Gastroesophageal sphincter (tissue), 3 donors: ENCODE measurements around the gene UBXN10.
"Not testable (repeated sequence)": the region's sequence is repeated elsewhere in the genome, so short reads cannot be mapped to it uniquely, and the experiment has no call there.

Experiments used
- POLR2A ChIP-seq, 2 donors: fragments of 450-650 bp; IDR thresholded peaks; one replicate each; pipeline ENCODE4 v1.6.1; 2017; ENCODE audit warnings: antibody characterized with exemption in 2 of 2, mild to moderate bottlenecking in 2 of 2, moderate library complexity in 1 of 2
- POLR2AphosphoS5 ChIP-seq: sonication (generic); formaldehyde crosslinking; IDR thresholded peaks from one replicate; pipeline ENCODE4 v1.6.1; 2017; ENCODE audit warnings: antibody characterized with exemption
- TF ChIP-seq, protein P1 (sequence below), 4 experiments: fragments of 200-600 bp in 2 of 4; fragments of 450-650 bp in 2 of 4; sonication (generic) in 1 of 4; IDR thresholded peaks; one replicate each; pipeline ENCODE4 v1.5.1; 2017 to 2019; ENCODE audit warnings: antibody characterized with exemption in 4 of 4, mild to moderate bottlenecking in 2 of 4, moderate library complexity in 2 of 4

DNA sequence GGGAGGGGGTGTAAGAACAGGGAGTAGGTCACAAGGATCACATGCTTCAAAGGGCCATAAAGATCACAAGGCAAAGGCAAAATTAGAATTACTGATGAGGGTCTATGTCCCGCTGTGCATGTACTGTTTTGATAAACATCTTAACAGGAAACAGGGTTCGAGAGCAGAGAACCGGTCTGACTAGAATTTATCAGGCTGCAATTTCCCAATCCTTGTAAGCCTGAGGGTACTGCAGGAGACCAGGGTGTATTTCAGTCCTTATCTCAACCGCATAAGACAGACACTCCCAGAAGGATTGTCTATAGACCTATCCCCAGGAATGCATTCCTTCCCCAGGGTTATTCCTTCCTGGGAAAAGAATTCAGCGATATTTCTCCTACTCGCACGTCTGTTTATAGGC, 46.7 kb downstream of the UBXN10 start:
- TF ChIP-seq, protein P1, sequence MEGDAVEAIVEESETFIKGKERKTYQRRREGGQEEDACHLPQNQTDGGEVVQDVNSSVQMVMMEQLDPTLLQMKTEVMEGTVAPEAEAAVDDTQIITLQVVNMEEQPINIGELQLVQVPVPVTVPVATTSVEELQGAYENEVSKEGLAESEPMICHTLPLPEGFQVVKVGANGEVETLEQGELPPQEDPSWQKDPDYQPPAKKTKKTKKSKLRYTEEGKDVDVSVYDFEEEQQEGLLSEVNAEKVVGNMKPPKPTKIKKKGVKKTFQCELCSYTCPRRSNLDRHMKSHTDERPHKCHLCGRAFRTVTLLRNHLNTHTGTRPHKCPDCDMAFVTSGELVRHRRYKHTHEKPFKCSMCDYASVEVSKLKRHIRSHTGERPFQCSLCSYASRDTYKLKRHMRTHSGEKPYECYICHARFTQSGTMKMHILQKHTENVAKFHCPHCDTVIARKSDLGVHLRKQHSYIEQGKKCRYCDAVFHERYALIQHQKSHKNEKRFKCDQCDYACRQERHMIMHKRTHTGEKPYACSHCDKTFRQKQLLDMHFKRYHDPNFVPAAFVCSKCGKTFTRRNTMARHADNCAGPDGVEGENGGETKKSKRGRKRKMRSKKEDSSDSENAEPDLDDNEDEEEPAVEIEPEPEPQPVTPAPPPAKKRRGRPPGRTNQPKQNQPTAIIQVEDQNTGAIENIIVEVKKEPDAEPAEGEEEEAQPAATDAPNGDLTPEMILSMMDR (IDR thresholded peaks at IDR 0.05) = not testable (repeated sequence)
- not testable (repeated sequence) for TF ChIP-seq POLR2A (IDR thresholded peaks at IDR 0.05); POLR2AphosphoS5
